ENCODE data around the gene EID3. TPM values are rescaled to one million over a fixed set of nuclear protein-coding genes. Genes with fewer than 3 reads are reported as not detected.

Gene EID3
- total RNA-seq, 1 experiment from 2014 or later: 3.2 TPM

GRCh38 chr12:104288635-104289274, 14.8 kb upstream of the EID3 start (continued):
- TF ChIP-seq ZNF396 (CRISPR knock-in tag; IDR thresholded peaks at IDR 0.05; ENCODE audit: borderline replicate concordance) (no peak), ZNF671 (CRISPR knock-in tag; IDR thresholded peaks at IDR 0.05) (no peak), ATF1 (CRISPR knock-in tag; IDR thresholded peaks at IDR 0.05) (no peak), FOXP1 (CRISPR knock-in tag; IDR thresholded peaks at IDR 0.05; ENCODE audit: borderline replicate concordance) (peak; percentile 50; the same call in 1 of the 2 replicates), CREB1 (CRISPR knock-in tag; IDR thresholded peaks at IDR 0.05) (no peak), SP1 (CRISPR knock-in tag; conservative IDR thresholded peaks at IDR 0.05) (peak; percentile 59; the same call in 1 of the 2 replicates), E2F5 (CRISPR knock-in tag; IDR thresholded peaks at IDR 0.05) (peak; percentile 82; the same call in 1 of the 2 replicates), TEAD1 (CRISPR knock-in tag; IDR thresholded peaks at IDR 0.05) (peak; percentile 43; the same call in 1 of the 2 replicates), TEAD4 (CRISPR knock-in tag; IDR thresholded peaks at IDR 0.05) (no peak), ZNF416 (CRISPR knock-in tag; IDR thresholded peaks at IDR 0.05) (no peak), ZNF138 (CRISPR knock-in tag; conservative IDR thresholded peaks at IDR 0.05) (no peak)
- TF ChIP-seq, protein P1, sequence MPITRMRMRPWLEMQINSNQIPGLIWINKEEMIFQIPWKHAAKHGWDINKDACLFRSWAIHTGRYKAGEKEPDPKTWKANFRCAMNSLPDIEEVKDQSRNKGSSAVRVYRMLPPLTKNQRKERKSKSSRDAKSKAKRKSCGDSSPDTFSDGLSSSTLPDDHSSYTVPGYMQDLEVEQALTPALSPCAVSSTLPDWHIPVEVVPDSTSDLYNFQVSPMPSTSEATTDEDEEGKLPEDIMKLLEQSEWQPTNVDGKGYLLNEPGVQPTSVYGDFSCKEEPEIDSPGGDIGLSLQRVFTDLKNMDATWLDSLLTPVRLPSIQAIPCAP (CRISPR knock-in tag; IDR thresholded peaks at IDR 0.05): no peak
- TF ChIP-seq, protein P2, sequence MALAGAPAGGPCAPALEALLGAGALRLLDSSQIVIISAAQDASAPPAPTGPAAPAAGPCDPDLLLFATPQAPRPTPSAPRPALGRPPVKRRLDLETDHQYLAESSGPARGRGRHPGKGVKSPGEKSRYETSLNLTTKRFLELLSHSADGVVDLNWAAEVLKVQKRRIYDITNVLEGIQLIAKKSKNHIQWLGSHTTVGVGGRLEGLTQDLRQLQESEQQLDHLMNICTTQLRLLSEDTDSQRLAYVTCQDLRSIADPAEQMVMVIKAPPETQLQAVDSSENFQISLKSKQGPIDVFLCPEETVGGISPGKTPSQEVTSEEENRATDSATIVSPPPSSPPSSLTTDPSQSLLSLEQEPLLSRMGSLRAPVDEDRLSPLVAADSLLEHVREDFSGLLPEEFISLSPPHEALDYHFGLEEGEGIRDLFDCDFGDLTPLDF (CRISPR knock-in tag; IDR thresholded peaks at IDR 0.05): peak; percentile 67; the same call in 1 of the 2 replicates
- TF ChIP-seq, protein P3, sequence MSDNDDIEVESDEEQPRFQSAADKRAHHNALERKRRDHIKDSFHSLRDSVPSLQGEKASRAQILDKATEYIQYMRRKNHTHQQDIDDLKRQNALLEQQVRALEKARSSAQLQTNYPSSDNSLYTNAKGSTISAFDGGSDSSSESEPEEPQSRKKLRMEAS (CRISPR knock-in tag; IDR thresholded peaks at IDR 0.05): peak; percentile 94
- TF ChIP-seq, protein P4, sequence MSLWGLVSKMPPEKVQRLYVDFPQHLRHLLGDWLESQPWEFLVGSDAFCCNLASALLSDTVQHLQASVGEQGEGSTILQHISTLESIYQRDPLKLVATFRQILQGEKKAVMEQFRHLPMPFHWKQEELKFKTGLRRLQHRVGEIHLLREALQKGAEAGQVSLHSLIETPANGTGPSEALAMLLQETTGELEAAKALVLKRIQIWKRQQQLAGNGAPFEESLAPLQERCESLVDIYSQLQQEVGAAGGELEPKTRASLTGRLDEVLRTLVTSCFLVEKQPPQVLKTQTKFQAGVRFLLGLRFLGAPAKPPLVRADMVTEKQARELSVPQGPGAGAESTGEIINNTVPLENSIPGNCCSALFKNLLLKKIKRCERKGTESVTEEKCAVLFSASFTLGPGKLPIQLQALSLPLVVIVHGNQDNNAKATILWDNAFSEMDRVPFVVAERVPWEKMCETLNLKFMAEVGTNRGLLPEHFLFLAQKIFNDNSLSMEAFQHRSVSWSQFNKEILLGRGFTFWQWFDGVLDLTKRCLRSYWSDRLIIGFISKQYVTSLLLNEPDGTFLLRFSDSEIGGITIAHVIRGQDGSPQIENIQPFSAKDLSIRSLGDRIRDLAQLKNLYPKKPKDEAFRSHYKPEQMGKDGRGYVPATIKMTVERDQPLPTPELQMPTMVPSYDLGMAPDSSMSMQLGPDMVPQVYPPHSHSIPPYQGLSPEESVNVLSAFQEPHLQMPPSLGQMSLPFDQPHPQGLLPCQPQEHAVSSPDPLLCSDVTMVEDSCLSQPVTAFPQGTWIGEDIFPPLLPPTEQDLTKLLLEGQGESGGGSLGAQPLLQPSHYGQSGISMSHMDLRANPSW (CRISPR knock-in tag; conservative IDR thresholded peaks at IDR 0.05; ENCODE audit: low read depth): no peak

DNA sequence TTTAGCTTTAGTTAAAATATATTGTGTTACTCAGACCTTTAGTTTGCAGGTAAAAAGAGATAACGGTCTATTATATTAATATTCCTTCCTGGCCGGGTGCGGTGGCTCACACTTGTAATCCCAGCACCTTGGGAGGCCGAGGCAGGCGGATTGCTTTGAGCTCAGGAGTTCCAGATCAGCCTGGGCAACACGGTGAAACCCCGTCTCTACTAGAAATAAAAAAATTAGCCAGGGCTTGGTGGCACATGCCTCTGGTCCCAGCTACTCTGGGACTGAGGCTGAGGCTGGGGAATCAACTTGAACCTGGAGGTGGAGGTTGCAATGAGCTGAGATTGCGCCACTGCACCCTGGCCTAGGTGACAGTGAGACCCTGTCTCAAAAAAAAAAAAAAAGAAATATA, 13.2 kb upstream of the EID3 start:
- CTCF ChIA-PET: no interaction called here
- TF ChIP-seq PRRX2 (CRISPR knock-in tag; IDR thresholded peaks at IDR 0.05) (no peak), SOX15 (CRISPR knock-in tag; IDR thresholded peaks at IDR 0.05) (no peak), ZMAT4 (CRISPR knock-in tag; IDR thresholded peaks at IDR 0.05) (no peak), SMAD3 (CRISPR knock-in tag; IDR thresholded peaks at IDR 0.05; ENCODE audit: borderline replicate concordance) (no peak), AFF4 (CRISPR knock-in tag; IDR thresholded peaks at IDR 0.05; ENCODE audit: borderline replicate concordance) (no peak), GRHL2 (CRISPR knock-in tag; IDR thresholded peaks at IDR 0.05; ENCODE audit: insufficient replicate concordance, severe bottlenecking) (no peak)
- TF ChIP-seq, protein P5, sequence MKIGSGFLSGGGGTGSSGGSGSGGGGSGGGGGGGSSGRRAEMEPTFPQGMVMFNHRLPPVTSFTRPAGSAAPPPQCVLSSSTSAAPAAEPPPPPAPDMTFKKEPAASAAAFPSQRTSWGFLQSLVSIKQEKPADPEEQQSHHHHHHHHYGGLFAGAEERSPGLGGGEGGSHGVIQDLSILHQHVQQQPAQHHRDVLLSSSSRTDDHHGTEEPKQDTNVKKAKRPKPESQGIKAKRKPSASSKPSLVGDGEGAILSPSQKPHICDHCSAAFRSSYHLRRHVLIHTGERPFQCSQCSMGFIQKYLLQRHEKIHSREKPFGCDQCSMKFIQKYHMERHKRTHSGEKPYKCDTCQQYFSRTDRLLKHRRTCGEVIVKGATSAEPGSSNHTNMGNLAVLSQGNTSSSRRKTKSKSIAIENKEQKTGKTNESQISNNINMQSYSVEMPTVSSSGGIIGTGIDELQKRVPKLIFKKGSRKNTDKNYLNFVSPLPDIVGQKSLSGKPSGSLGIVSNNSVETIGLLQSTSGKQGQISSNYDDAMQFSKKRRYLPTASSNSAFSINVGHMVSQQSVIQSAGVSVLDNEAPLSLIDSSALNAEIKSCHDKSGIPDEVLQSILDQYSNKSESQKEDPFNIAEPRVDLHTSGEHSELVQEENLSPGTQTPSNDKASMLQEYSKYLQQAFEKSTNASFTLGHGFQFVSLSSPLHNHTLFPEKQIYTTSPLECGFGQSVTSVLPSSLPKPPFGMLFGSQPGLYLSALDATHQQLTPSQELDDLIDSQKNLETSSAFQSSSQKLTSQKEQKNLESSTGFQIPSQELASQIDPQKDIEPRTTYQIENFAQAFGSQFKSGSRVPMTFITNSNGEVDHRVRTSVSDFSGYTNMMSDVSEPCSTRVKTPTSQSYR (CRISPR knock-in tag; IDR thresholded peaks at IDR 0.05): no peak

More for the DNA sequence above, 13.2 kb upstream of the EID3 start:
- no peak overlapping the region for H3K4me3 Mint-ChIP-seq
- H3K27me3 Mint-ChIP-seq (ENCODE audit: low read depth): no peaks in the 10 kb centered on the region
- no peaks in the 10 kb centered on the region for H3K9me3 Mint-ChIP-seq
- POLR2A ChIA-PET: interaction anchor here (0.7 kb wide), 1 partner anchor 136 kb away, joined by 3 read pairs; no protein-coding TSS in a partner anchor
- H3K27ac Mint-ChIP-seq: no peak overlapping the region
- H3K36me3 Mint-ChIP-seq: peaks cover 29% of the 10 kb centered on the region
- no peak for DNase-seq (ENCODE audit: low spot score)
- ATAC-seq: no peak
- H3K4me1 Mint-ChIP-seq: peaks cover 59% of the 10 kb centered on the region

Data from WTC11 (cell line).